Spleen (tissue), 11 donors: Measurements from ENCODE around the gene HOXD11. TPM values are rescaled to one million over a fixed set of nuclear protein-coding genes. Genes with fewer than 3 reads are reported as not detected.

ENCODE experiments used
- DNase-seq: peaks from one replicate; pipeline ENCODE4 v3.0.0-alpha.2; 2020
- H3K27ac ChIP-seq, 8 donors: fragments of 200-600 bp; sonication (generic) in 7 of 8; 1 replicate in 4 of 8; 2 replicates in 4 of 8; pipeline versions ENCODE4 v1.5.0 to v1.8.0; 2016 to 2021; ENCODE audit warnings: inconsistent platforms in 4 of 8, mild to moderate bottlenecking in 4 of 8, moderate library complexity in 1 of 8
- H3K27me3 ChIP-seq, 7 donors: fragments of 200-600 bp; sonication (generic) in 6 of 7; replicated peaks in 1 of 7; 1 replicate in 4 of 7; 2 replicates in 3 of 7; pipeline versions ENCODE4 v1.5.0 to v1.8.0; 2016 to 2021; ENCODE audit warnings: inconsistent platforms in 3 of 7, mild to moderate bottlenecking in 1 of 7
- H3K36me3 ChIP-seq, 6 donors: fragments of 200-600 bp; sonication (generic) in 5 of 6; 1 replicate in 4 of 6; 2 replicates in 2 of 6; pipeline versions ENCODE4 v1.5.0 to v1.8.0; 2016 to 2021; ENCODE audit warnings: inconsistent platforms in 2 of 6
- H3K4me1 ChIP-seq, 6 donors: fragments of 200-600 bp; sonication (generic) in 5 of 6; 1 replicate in 3 of 6; 2 replicates in 3 of 6; pipeline versions ENCODE4 v1.5.0 to v1.8.0; 2016 to 2021; ENCODE audit warnings: inconsistent platforms in 3 of 6
- H3K4me3 ChIP-seq, 8 donors: fragments of 200-600 bp; sonication (generic) in 7 of 8; 1 replicate in 4 of 8; 2 replicates in 4 of 8; pipeline versions ENCODE4 v1.5.0 to v1.8.0; 2016 to 2021; ENCODE audit warnings: inconsistent platforms in 4 of 8, mild to moderate bottlenecking in 4 of 8, moderate library complexity in 2 of 8
- H3K9me3 ChIP-seq, 8 donors: fragments of 200-600 bp; sonication (generic) in 7 of 8; 1 replicate in 4 of 8; 2 replicates in 4 of 8; pipeline versions ENCODE4 v1.5.0 to v1.8.0; 2016 to 2021; ENCODE audit warnings: inconsistent platforms in 4 of 8
- POLR2A ChIP-seq, 3 donors: fragments of 450-650 bp; IDR thresholded peaks; one replicate each; pipeline ENCODE4 v1.5.1; 2017; ENCODE audit warnings: antibody characterized with exemption in 3 of 3, mild to moderate bottlenecking in 1 of 3
- POLR2AphosphoS5 ChIP-seq, 3 donors: sonication (generic); formaldehyde crosslinking; IDR thresholded peaks; one replicate each; pipeline ENCODE4 v1.5.1; 2017; ENCODE audit warnings: antibody characterized with exemption in 3 of 3
- WGBS, 5 donors: extraction: QIAGEN DNeasy Blood & Tissue Kit in 3 of 5; methylation state at CpG; one replicate each; pipeline versions ENCODE4 v1.1.5 to v1.1.7; 2013 to 2018; 5-methylcytosine and 5-hydroxymethylcytosine counted together
- intact Hi-C: fragments of 100-400 bp; cut with DNase I; formaldehyde crosslinking; loops from one replicate; pipeline ENCODE4 v1.15.0; 2023; ENCODE audit warnings: low total_unique reads
- polyA plus RNA-seq, 3 donors: library from polyadenylated mRNA; stranded (reverse); fragments of 200-250 nt; gene quantifications; one replicate each; pipeline ENCODE4 v1.2.1, GENCODE V29; 2013
- total RNA-seq, 7 donors: library from RNA; depleted of rRNA in 3 of 7; stranded (reverse); fragments of >200 nt in 3 of 7; fragmentation: NEBNext Ultra II Directional in 4 of 7; extraction: Animal tissue kit (Norgen Biotek cat#: 25700) in 4 of 7; gene quantifications; one replicate each; pipeline versions ENCODE4 v1.1.0 to v1.2.1, GENCODE V29; 2016 to 2021
- TF ChIP-seq, protein P1 (sequence below), 11 experiments: fragments of 200-600 bp in 7 of 11; fragments of 450-650 bp in 4 of 11; sonication (generic) in 4 of 11; IDR thresholded peaks in 8 of 11; conservative IDR thresholded peaks in 3 of 11; 1 replicate in 7 of 11; 2 replicates in 4 of 11; pipeline versions ENCODE4 v1.4.0 to v1.8.0; 2016 to 2021; ENCODE audit warnings: antibody characterized with exemption in 11 of 11, inconsistent platforms in 4 of 11, mild to moderate bottlenecking in 1 of 11
- donor health status: healthy with polysubstance abuse.
- donor health status: DM: no; HTN: no; CAD: no; lungs with moderate emphysema.
- donor health status: DM: no; HTN: no; CAD: no.
- donor health status: Bipolar disorder and iron deficiency.
- donor health status: healthy.
- donor health status: DM: no; HTN: no; CAD: no.
- donor health status: DM: yes; HTN: yes; CAD: no.

The HOXD11 gene
- total and polyA plus RNA-seq, 10 donors = not detected

DNA sequence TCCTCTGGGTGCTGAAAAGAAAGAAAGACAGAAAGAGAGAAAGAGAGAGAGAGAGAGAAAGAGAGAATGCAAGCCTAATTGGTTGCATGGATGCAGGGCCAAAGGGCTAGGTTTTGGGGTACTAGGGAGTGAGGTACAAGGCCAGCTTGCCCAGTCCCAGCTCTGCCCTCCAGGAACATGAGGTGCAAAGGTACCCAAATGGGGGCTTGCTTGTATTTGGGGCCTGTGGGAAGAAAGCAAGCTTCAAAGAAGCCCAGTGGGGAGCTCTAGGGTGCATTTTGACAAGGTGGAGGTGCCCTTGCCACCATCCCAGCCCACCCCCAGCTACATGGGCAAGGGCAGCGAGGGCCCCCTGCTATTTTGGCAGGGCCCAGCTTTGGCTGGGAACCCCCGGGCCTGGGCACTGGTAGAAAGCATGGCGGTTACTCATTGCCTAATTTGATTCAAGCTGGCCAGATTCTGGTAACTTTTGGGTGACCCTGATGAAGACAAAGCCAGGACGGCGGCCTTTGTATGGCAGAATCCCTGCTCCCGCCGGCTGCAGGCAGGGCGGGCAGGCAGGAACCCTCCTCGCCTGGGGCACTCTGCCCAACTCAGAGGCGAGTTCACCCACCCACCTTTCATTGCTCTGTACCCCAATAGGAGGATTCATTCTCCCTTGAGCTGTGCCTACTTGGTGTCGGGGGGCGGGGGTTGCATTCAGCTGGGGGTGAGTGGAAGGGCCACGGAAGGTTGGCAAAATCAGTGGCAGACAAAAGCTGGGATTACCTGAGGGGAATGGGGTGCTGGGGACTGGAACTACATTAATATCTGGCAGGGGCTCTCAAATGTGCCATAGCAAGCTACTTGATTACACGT lies 43.7 kb downstream of the HOXD11 start:
- H3K36me3 ChIP-seq = no peaks in the 10 kb centered on the region
- no peak overlapping the region for H3K27ac ChIP-seq
- WGBS, 5 donors = 42 to 56% (median 48%) methylated on average over 11 to 14 of the region's 14 CpGs
- TF ChIP-seq POLR2AphosphoS5 (IDR thresholded peaks at IDR 0.05) = no peak
- TF ChIP-seq POLR2A (IDR thresholded peaks at IDR 0.05) = no peak
- TF ChIP-seq, protein P1, sequence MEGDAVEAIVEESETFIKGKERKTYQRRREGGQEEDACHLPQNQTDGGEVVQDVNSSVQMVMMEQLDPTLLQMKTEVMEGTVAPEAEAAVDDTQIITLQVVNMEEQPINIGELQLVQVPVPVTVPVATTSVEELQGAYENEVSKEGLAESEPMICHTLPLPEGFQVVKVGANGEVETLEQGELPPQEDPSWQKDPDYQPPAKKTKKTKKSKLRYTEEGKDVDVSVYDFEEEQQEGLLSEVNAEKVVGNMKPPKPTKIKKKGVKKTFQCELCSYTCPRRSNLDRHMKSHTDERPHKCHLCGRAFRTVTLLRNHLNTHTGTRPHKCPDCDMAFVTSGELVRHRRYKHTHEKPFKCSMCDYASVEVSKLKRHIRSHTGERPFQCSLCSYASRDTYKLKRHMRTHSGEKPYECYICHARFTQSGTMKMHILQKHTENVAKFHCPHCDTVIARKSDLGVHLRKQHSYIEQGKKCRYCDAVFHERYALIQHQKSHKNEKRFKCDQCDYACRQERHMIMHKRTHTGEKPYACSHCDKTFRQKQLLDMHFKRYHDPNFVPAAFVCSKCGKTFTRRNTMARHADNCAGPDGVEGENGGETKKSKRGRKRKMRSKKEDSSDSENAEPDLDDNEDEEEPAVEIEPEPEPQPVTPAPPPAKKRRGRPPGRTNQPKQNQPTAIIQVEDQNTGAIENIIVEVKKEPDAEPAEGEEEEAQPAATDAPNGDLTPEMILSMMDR (IDR thresholded peaks at IDR 0.05 in 8 of 11, conservative IDR thresholded peaks at IDR 0.05 in 3 of 11) = no peak
- no peak for DNase-seq
- peak overlapping the region in 2 of 8 donors; percentile 35 to 59 for H3K4me3 ChIP-seq
- no peaks in the 10 kb centered on the region for H3K9me3 ChIP-seq
- H3K27me3 ChIP-seq = peaks cover 0 to 100% (median 82%) of the 10 kb centered on the region in 7 donors
- H3K4me1 ChIP-seq = peaks cover 0 to 25% (median 7%) of the 10 kb centered on the region in 6 donors
- intact Hi-C loops = no loop called here

- H3K9me3 ChIP-seq = no peaks in the 10 kb centered on the region
- H3K4me3 ChIP-seq = peak within 1 kb of the TSS in 7 of 8 donors; percentile 1 to 59 (median 8)
- peaks cover 0 to 100% (median 90%) of the 10 kb centered on the region in 7 donors for H3K27me3 ChIP-seq
- no peak for DNase-seq
- 4 to 16% (median 14%) methylated on average over 32 to 55 of the region's 55 CpGs for WGBS, 5 donors
- intact Hi-C loops = no loop called here
- no peaks in the 10 kb centered on the region for H3K36me3 ChIP-seq
- TF ChIP-seq POLR2A (IDR thresholded peaks at IDR 0.05) (no peak), POLR2AphosphoS5 (IDR thresholded peaks at IDR 0.05) (no peak)
- TF ChIP-seq, protein P1 (IDR thresholded peaks at IDR 0.05 in 8 of 11, conservative IDR thresholded peaks at IDR 0.05 in 3 of 11) = no peak
- H3K27ac ChIP-seq = peak within 1 kb of the TSS in 5 of 8 donors; percentile 36 to 60 (median 56)
- H3K4me1 ChIP-seq = peaks cover 0 to 29% (median 8%) of the 10 kb centered on the region in 6 donors
Measured at GRCh38 chr2:176151442-176152287, 44.6 kb downstream of the HOXD11 start, which contains the start of gene HOXD4. Gene HOXD4, plus strand, starts transcription at chr2:176151550. Its CDS starts 84 bp downstream, at chr2:176151634.

DNA sequence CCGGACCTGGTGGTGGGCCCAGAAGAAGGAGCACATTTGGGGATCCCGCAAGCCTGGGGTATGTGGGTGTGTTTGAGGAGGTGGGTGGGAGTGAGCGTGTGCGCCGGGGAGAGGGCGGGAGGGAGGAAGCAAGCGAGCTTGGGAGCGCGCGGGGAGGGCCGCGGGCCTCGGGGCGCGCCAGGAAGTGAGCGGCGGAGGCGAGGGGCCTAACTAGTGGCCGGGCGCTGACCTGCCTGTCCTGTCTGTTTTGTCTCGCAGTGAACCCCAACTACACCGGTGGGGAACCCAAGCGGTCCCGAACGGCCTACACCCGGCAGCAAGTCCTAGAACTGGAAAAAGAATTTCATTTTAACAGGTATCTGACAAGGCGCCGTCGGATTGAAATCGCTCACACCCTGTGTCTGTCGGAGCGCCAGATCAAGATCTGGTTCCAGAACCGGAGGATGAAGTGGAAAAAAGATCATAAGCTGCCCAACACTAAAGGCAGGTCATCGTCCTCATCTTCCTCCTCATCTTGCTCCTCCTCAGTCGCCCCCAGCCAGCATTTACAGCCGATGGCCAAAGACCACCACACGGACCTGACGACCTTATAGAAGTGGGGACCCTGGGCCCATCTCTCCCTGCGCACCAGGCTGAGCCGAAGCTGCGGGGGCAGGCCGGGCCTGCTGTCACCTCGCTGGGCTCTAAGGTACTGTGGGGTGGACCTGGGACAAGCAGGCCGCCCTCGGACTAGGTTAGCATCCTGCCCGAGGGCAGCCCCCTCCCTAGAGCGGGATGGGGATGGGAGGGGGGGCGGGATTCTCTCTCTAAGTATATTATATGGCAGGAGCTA lies 45.5 kb downstream of the HOXD11 start:
- H3K27ac ChIP-seq = peak overlapping the region in 4 of 8 donors; percentile 15 to 60 (median 56)
- DNase-seq = no peak
- no peaks in the 10 kb centered on the region for H3K9me3 ChIP-seq
- intact Hi-C loops = no loop called here
- TF ChIP-seq POLR2A (IDR thresholded peaks at IDR 0.05) (no peak), POLR2AphosphoS5 (IDR thresholded peaks at IDR 0.05) (no peak)
- TF ChIP-seq, protein P1 (IDR thresholded peaks at IDR 0.05 in 8 of 11, conservative IDR thresholded peaks at IDR 0.05 in 3 of 11) = no peak
- H3K27me3 ChIP-seq = peaks cover 3 to 100% (median 94%) of the 10 kb centered on the region in 7 donors
- H3K36me3 ChIP-seq = no peaks in the 10 kb centered on the region
- H3K4me1 ChIP-seq = peaks cover 0 to 36% (median 9%) of the 10 kb centered on the region in 6 donors
- H3K4me3 ChIP-seq = peak overlapping the region in 5 of 8 donors; percentile 1 to 59 (median 35)
- 17 to 33% (median 22%) methylated on average over 43 to 48 of the region's 48 CpGs for WGBS, 5 donors
